OCI-LY7 (cell line): ENCODE measurements around the gene RBMS2.

Source experiments
- CTCF ChIP-seq: fragments of 200-600 bp; sonication (generic); conservative IDR thresholded peaks from 2 replicates; pipeline ENCODE4 v1.5.1; 2014; ENCODE audit warnings: mild to moderate bottlenecking, antibody characterized with exemption, low read length, moderate library complexity, mixed read lengths
- EZH2phosphoT487 ChIP-seq: fragments of 200-600 bp; sonication (generic); IDR thresholded peaks from 2 replicates; pipeline ENCODE4 v1.6.1; 2018; ENCODE audit warnings: low read depth, borderline replicate concordance, mild to moderate bottlenecking, mixed run types, antibody characterized with exemption, low read length, moderate library complexity, mixed read lengths

- no peak for TF ChIP-seq CTCF
- TF ChIP-seq EZH2phosphoT487 = no peak
Measured at GRCh38 chr12:56604355-56604754, 82.7 kb downstream of the RBMS2 start.
